Heart left ventricle (tissue), 16 donors: ENCODE data around the gene LRP1B. TPM values are rescaled to one million over a fixed set of nuclear protein-coding genes. Genes with fewer than 3 reads are reported as not detected.

Experiments
- ATAC-seq, 4 donors: fragments of 200-7000 bp; cut with Tn5 transposase; one replicate each; pipeline ENCODE4 v1.9.1; 2020 to 2022; ENCODE audit warnings: moderate library complexity in 4 of 4, mild to moderate bottlenecking in 3 of 4, moderate number of reproducible peaks in 1 of 4
- DNase-seq, 5 donors: peaks; one replicate each; pipeline ENCODE4 v3.0.0-alpha.2; 2020
- H3K27ac ChIP-seq, 12 donors: fragments of 200-600 bp; sonication (generic) in 4 of 12; one replicate each; pipeline versions ENCODE4 v1.5.0 to v1.8.0; 2016 to 2022; ENCODE audit warnings: mild to moderate bottlenecking in 2 of 12
- H3K27me3 ChIP-seq, 9 donors: fragments of 200-600 bp; sonication (generic) in 2 of 9; one replicate each; pipeline versions ENCODE4 v1.5.1 to v1.8.0; 2016 to 2022; ENCODE audit warnings: mild to moderate bottlenecking in 3 of 9
- H3K36me3 ChIP-seq, 9 donors: fragments of 200-600 bp; sonication (generic) in 2 of 9; one replicate each; pipeline versions ENCODE4 v1.5.0 to v1.8.0; 2018 to 2022; ENCODE audit warnings: mild to moderate bottlenecking in 2 of 9
- H3K4me1 ChIP-seq, 12 donors: fragments of 200-600 bp; sonication (generic) in 4 of 12; one replicate each; pipeline versions ENCODE4 v1.5.0 to v1.8.0; 2016 to 2022; ENCODE audit warnings: mild to moderate bottlenecking in 3 of 12
- H3K4me3 ChIP-seq, 12 donors: fragments of 200-600 bp; sonication (generic) in 4 of 12; one replicate each; pipeline versions ENCODE4 v1.5.0 to v1.8.0; 2017 to 2022; ENCODE audit warnings: mild to moderate bottlenecking in 9 of 12, moderate library complexity in 4 of 12
- H3K9me3 ChIP-seq, 12 donors: fragments of 200-600 bp; sonication (generic) in 4 of 12; one replicate each; pipeline versions ENCODE4 v1.5.0 to v1.8.0; 2016 to 2022; ENCODE audit warnings: mild to moderate bottlenecking in 1 of 12
- POLR2A ChIP-seq, 2 donors: fragments of 450-650 bp; IDR thresholded peaks; one replicate each; pipeline ENCODE4 v1.6.1; 2017; ENCODE audit warnings: antibody characterized with exemption in 2 of 2, mild to moderate bottlenecking in 2 of 2, moderate library complexity in 2 of 2
- WGBS, 4 donors: extraction: QIAGEN DNeasy Blood & Tissue Kit in 2 of 4; methylation state at CpG; one replicate each; pipeline versions ENCODE4 v1.1.5 to v1.1.7; 2013 to 2018; 5-methylcytosine and 5-hydroxymethylcytosine counted together
- intact Hi-C, 10 donors: fragments of 100-400 bp; cut with DNase I; formaldehyde crosslinking; loops; one replicate each; pipeline versions ENCODE4 v1.11.1 to v1.14.2; 2022
- polyA plus RNA-seq, 2 donors: library from polyadenylated mRNA; stranded (reverse); fragments of 200-250 nt; gene quantifications; one replicate each; pipeline ENCODE4 v1.2.3, GENCODE V29; 2013
- total RNA-seq, 9 donors: library from RNA; depleted of rRNA in 2 of 9; stranded (reverse); fragments of >200 nt in 2 of 9; fragmentation: NEBNext Ultra II Directional in 3 of 9; extraction: Animal tissue kit (Norgen Biotek cat#: 25700) in 3 of 9; gene quantifications; one replicate each; pipeline versions ENCODE4 v1.1.0 to v1.2.4, GENCODE V29; 2016 to 2023
- TF ChIP-seq, protein P1 (sequence below), 12 donors: fragments of 200-600 bp; sonication (generic) in 4 of 12; IDR thresholded peaks; one replicate each; pipeline versions ENCODE4 v1.5.0 to v1.8.0; 2018 to 2022; ENCODE audit warnings: antibody characterized with exemption in 12 of 12, mild to moderate bottlenecking in 5 of 12
- donor health status: ischemic (EF 13 %, LVEDD 7.1; RV severe dilation, severe dysfunction).
- donor health status: healthy with polysubstance abuse.
- donor health status: DM: no; HTN: yes; CAD: no.
- donor health status: DM: no; HTN: no; CAD: no.
- donor health status: ischemic (EF 25% LVEDD 6.9; RV normal size, moderate dysfunction).
- donor health status: ischemic (EF 25% LVEDD 5.7; RV mildly dilated, moderate dysfunction).
- donor health status: healthy.
- donor health status: DM: yes; HTN: yes; CAD: no.
- donor health status: ischemic (EF 35%, LVEDD 5.7; RV mildly dilated, moderate dysfunction).
- donor health status: nonischemic (EF 11% LVEDD 7.7; RV severe dilation, severe dysfunction).
- donor health status: DM: yes; HTN: yes; CAD: no.
- donor health status: PGD.
- donor health status: ischemic (EF 29% LVEDD 5.4; RV normal size, mild dysfunction).
- donor health status: nonischemic (EF 23%, LVEDD 6.1; RV moderate dilation, normal function).

LRP1B gene
- total and polyA plus RNA-seq, 11 donors = 0.01 to 0.19 (median 0.11) TPM; not detected in 2

GRCh38 chr2:140892911-140893637 is 1237.7 kb downstream of the LRP1B start:
- TF ChIP-seq, protein P1, sequence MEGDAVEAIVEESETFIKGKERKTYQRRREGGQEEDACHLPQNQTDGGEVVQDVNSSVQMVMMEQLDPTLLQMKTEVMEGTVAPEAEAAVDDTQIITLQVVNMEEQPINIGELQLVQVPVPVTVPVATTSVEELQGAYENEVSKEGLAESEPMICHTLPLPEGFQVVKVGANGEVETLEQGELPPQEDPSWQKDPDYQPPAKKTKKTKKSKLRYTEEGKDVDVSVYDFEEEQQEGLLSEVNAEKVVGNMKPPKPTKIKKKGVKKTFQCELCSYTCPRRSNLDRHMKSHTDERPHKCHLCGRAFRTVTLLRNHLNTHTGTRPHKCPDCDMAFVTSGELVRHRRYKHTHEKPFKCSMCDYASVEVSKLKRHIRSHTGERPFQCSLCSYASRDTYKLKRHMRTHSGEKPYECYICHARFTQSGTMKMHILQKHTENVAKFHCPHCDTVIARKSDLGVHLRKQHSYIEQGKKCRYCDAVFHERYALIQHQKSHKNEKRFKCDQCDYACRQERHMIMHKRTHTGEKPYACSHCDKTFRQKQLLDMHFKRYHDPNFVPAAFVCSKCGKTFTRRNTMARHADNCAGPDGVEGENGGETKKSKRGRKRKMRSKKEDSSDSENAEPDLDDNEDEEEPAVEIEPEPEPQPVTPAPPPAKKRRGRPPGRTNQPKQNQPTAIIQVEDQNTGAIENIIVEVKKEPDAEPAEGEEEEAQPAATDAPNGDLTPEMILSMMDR (IDR thresholded peaks at IDR 0.05) = no peak
- H3K27me3 ChIP-seq = no peaks in the 10 kb centered on the region
- no peaks in the 10 kb centered on the region for H3K4me1 ChIP-seq
- 73 to 82% (median 79%) methylated on average over 3 of the region's 3 CpGs for WGBS, 4 donors
- H3K36me3 ChIP-seq = no peaks in the 10 kb centered on the region
- H3K4me3 ChIP-seq = no peak overlapping the region
- DNase-seq (no peak), ATAC-seq (no peak)
- no peak overlapping the region for H3K27ac ChIP-seq
- no peaks in the 10 kb centered on the region for H3K9me3 ChIP-seq
- intact Hi-C loops = no loop called here

DNA sequence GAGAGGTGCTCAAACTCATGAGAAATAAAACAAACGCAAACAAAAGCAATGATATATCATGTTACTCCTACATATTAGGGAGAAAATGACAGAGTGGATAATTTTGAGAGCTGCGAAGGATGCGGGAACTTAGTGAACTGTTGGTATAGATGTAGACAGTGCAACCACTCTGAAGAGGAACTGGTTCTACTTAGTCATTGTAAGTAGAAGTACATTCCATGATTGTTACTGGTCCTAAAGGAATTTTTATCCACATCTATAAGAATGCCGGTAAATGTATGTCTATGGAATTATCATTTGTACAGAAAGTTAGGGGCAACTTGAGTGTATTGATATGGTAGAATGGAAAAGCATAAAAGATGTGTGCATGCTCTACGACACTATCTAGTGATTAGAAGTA is 1238.4 kb downstream of the LRP1B start:
- ATAC-seq = no peak
- TF ChIP-seq, protein P1 (IDR thresholded peaks at IDR 0.05) = no peak
- TF ChIP-seq POLR2A (IDR thresholded peaks at IDR 0.05) = no peak
- no peak for DNase-seq
- 88 to 95% (median 90%) methylated on average over 5 of the region's 5 CpGs for WGBS, 4 donors
- no peaks in the 10 kb centered on the region for H3K4me1 ChIP-seq
- H3K36me3 ChIP-seq = no peaks in the 10 kb centered on the region
- no peak overlapping the region for H3K4me3 ChIP-seq
- intact Hi-C loops = no loop called here
- H3K27me3 ChIP-seq = no peaks in the 10 kb centered on the region
- no peak overlapping the region for H3K27ac ChIP-seq
- no peaks in the 10 kb centered on the region for H3K9me3 ChIP-seq

GRCh38 chr2:140891614-140892212 is 1239.1 kb downstream of the LRP1B start:
- ATAC-seq (no peak), DNase-seq (no peak)
- H3K27me3 ChIP-seq = no peaks in the 10 kb centered on the region
- no peak overlapping the region for H3K27ac ChIP-seq
- H3K36me3 ChIP-seq = no peaks in the 10 kb centered on the region
- H3K9me3 ChIP-seq = no peaks in the 10 kb centered on the region
- TF ChIP-seq POLR2A (IDR thresholded peaks at IDR 0.05) = no peak
- TF ChIP-seq, protein P1 (IDR thresholded peaks at IDR 0.05) = no peak
- intact Hi-C loops = no loop called here
- WGBS, 4 donors = 48 to 73% (median 60%) methylated on average over 1 of the region's 1 CpG
- H3K4me3 ChIP-seq = no peak overlapping the region
- H3K4me1 ChIP-seq = no peaks in the 10 kb centered on the region

GRCh38 chr2:140882671-140883620 is 1247.9 kb downstream of the LRP1B start:
- intact Hi-C loops = no loop called here
- Histone ChIP-seq H3K27ac (no peak overlapping the region), H3K27me3 (no peaks in the 10 kb centered on the region), H3K36me3 (no peaks in the 10 kb centered on the region), H3K4me1 (no peaks in the 10 kb centered on the region), H3K9me3 (peaks cover 0 to 5% (median 0%) of the 10 kb centered on the region in 12 donors), H3K4me3 (no peak overlapping the region)
- DNase-seq (no peak), ATAC-seq (no peak)
- WGBS, 4 donors = 73 to 83% (median 77%) methylated on average over 5 of the region's 5 CpGs
- TF ChIP-seq, protein P1 (IDR thresholded peaks at IDR 0.05) = no peak
- no peak for TF ChIP-seq POLR2A (IDR thresholded peaks at IDR 0.05)
